ENCODE measurements around the gene DNAJC19. TPM values are rescaled to one million over a fixed set of nuclear protein-coding genes. Genes with fewer than 3 reads are reported as not detected.
"Not testable (repeated sequence)": the region's sequence is repeated elsewhere in the genome, so short reads cannot be mapped to it uniquely, and the experiment has no call there.

The DNAJC19 gene
- 114 TPM for total RNA-seq
- long read RNA-seq, transcript DNAJC19-201 (6 exons, 1,454 nt): major isoform, 58 of 69 reads
- long read RNA-seq, partial matches to known transcripts: 0 of 69 reads
- long read RNA-seq, other reads (novel, unspliced or antisense): 4 of 69 reads

- peak; percentile 92 for DNase-seq (ENCODE audit: missing footprints)
- peak; percentile 99 for ATAC-seq
- intact Hi-C loops (cut with DNase I): loop anchor here (2.0 kb wide), 1 partner anchor 77 kb away; the partner anchor contains the start of gene FXR1
Observed at GRCh38 chr3:180989291-180990163, at the start of gene DNAJC19. DNAJC19 (minus strand) TSS chr3:180989736; CDS start chr3:180989602, 134 bp downstream.

- intact Hi-C loops (cut with DNase I): no loop called here
- no peak for ATAC-seq
- no peak for DNase-seq (ENCODE audit: missing footprints)
Observed at GRCh38 chr3:181030948-181031347, 41.4 kb upstream of the DNAJC19 start.

DNA sequence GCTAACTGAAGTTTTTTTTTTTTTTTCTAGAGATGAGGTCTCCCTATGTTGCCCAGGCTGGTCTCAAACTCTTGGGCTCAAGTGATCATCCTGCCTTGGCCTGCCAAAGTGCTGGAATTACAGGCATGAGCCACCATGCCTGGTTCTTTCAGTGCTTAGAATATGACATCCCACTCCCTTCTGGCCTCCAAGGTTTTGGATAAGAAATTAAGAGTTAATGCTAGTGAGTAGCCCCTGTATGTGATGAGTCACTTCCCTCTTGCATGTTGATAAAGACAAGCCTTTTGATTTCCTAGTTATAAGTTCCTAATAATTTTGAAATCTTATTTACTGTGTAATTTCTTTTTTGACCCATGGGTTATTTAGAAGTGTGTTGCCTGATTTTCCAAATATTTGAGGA is 35.7 kb upstream of the DNAJC19 start:
- ATAC-seq: no peak
- intact Hi-C loops (cut with DNase I): no loop called here
- no peak for DNase-seq (ENCODE audit: missing footprints)

GRCh38 chr3:181017690-181018089 is 28.2 kb upstream of the DNAJC19 start:
- DNase-seq (ENCODE audit: missing footprints): no peak
- ATAC-seq: no peak
- intact Hi-C loops (cut with DNase I): no loop called here

- intact Hi-C loops (cut with DNase I): no loop called here
- DNase-seq (ENCODE audit: missing footprints) (no peak), ATAC-seq (no peak)
Observed at GRCh38 chr3:181009225-181009624, 19.7 kb upstream of the DNAJC19 start.

- DNase-seq (ENCODE audit: missing footprints) (no peak), ATAC-seq (no peak)
- intact Hi-C loops (cut with DNase I): no loop called here
Observed at GRCh38 chr3:181008796-181009195, 19.3 kb upstream of the DNAJC19 start.

- intact Hi-C loops (cut with DNase I): no loop called here
- ATAC-seq: no peak
Observed at GRCh38 chr3:181007262-181007661, 17.7 kb upstream of the DNAJC19 start.

GRCh38 chr3:181006541-181006940 is 17.0 kb upstream of the DNAJC19 start:
- DNase-seq (ENCODE audit: missing footprints) (no peak), ATAC-seq (no peak)
- intact Hi-C loops (cut with DNase I): no loop called here

More at GRCh38 chr3:181007262-181007661, 17.7 kb upstream of the DNAJC19 start:
- DNase-seq (ENCODE audit: missing footprints): no peak

DNA sequence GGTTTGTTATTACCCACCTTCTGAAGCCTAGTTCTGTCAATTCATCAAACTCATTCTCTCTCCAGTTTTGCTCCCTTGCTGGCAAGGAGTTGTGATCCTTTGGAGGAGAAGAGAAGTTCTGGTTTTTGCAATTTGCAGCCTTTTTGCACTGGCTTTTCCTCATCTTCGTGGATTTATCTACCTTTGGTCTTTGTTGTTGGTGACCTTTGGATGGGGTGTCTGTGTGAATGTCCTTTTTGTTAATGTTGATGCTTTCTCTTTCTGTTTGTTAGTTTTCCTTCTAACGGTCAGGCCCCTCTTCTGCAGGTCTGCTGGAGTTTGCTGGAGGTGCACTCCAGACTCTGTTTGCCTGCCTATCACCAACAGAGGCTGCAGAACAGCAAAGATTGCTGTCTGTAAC is 13.9 kb upstream of the DNAJC19 start:
- ATAC-seq; intact Hi-C loops (cut with DNase I); DNase-seq (ENCODE audit: missing footprints): not testable (repeated sequence)

DNA sequence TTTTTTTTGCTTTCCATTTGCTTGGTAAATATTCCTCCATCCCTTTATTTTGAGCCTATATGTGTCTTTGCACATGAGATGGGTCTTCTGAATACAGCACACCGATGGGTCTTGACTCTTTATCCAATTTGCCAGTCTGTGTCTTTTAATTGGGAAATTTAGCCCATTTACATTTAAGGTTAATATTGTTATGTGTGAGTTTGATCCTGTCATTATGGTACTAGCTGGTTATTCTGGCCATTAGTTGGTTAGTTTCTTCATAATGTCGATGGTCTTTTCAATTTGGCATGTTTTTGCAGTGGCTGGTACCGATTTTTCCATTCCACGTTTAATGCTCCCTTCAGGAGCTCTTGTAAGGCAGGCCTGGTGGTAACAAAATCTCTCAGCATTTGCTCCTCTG is 12.8 kb upstream of the DNAJC19 start:
- intact Hi-C loops (cut with DNase I); DNase-seq (ENCODE audit: missing footprints); ATAC-seq: not testable (repeated sequence)

- DNase-seq (ENCODE audit: missing footprints): no peak
- intact Hi-C loops (cut with DNase I): no loop called here
- ATAC-seq: no peak
Observed at GRCh38 chr3:180996415-180996932, 6.9 kb upstream of the DNAJC19 start.

- DNase-seq (ENCODE audit: missing footprints) (no peak), ATAC-seq (no peak)
- intact Hi-C loops (cut with DNase I): no loop called here
Observed at GRCh38 chr3:180990505-180990904, 969 bp upstream of the DNAJC19 start.

- intact Hi-C loops (cut with DNase I): no loop called here
- no peak for DNase-seq (ENCODE audit: missing footprints)
- no peak for ATAC-seq
Observed at GRCh38 chr3:180987344-180987743, 2.2 kb downstream of the DNAJC19 start.

DNA sequence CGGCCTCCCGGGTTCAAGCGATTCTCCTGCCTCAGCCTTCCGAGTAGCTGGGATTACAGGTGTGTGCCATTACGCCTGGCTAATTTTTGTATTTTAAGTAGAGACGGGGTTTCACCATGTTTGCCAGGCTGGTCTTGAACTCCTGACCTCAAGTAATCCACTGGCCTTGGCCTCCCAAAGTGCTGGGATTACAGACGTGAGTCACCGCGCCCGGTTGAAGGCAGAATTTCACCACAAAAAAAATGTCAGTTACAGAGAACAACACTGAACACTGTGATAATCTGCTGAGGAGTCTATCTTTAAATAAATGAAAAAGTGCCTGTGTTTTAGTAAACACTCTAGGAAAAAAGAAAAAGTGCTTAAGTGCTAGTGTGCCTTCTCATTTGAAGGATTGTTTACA is 3.2 kb downstream of the DNAJC19 start:
- intact Hi-C loops (cut with DNase I); ATAC-seq; DNase-seq (ENCODE audit: missing footprints): not testable (repeated sequence)

GRCh38 chr3:180983136-180983535 is 6.4 kb downstream of the DNAJC19 start:
- intact Hi-C loops (cut with DNase I): no loop called here
- DNase-seq (ENCODE audit: missing footprints): no peak

GRCh38 chr3:180981912-180982311 is 7.6 kb downstream of the DNAJC19 start:
- intact Hi-C loops (cut with DNase I): no loop called here
- ATAC-seq (no peak), DNase-seq (ENCODE audit: missing footprints) (no peak)

More at GRCh38 chr3:180983136-180983535, 6.4 kb downstream of the DNAJC19 start:
- no peak for ATAC-seq

DNA sequence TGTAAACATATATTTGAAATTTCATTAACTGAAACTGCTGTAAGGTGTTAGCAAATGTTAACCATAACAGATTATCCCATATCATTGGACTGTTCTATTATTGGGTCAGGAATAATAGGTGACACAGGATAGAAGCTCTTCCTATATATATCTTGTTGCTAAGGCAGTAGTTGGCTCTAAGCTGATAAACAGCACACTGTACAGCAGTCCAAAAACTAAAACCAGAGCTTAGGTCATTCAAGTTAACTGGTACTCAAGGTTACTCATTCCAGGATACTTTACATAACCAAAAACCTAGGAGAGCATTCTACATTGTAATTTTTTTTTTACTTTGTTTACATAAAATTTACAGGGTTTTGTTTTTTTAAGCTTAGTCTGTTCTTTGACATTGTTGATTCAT is 8.9 kb downstream of the DNAJC19 start:
- DNase-seq (ENCODE audit: missing footprints) (no peak), ATAC-seq (peak; percentile 96)
- intact Hi-C loops (cut with DNase I): no loop called here

- ATAC-seq: no peak
- intact Hi-C loops (cut with DNase I): loop anchor here (10.0 kb wide), 1 partner anchor 175 kb away; no protein-coding TSS in a partner anchor
Observed at GRCh38 chr3:180979961-180980360, 9.6 kb downstream of the DNAJC19 start.

GRCh38 chr3:180977498-180977897 is 12.0 kb downstream of the DNAJC19 start:
- ATAC-seq (no peak), DNase-seq (ENCODE audit: missing footprints) (no peak)
- intact Hi-C loops (cut with DNase I): loop anchor here (10.0 kb wide), 1 partner anchor 173 kb away; no protein-coding TSS in a partner anchor

More at GRCh38 chr3:180979961-180980360, 9.6 kb downstream of the DNAJC19 start:
- no peak for DNase-seq (ENCODE audit: missing footprints)

DNA sequence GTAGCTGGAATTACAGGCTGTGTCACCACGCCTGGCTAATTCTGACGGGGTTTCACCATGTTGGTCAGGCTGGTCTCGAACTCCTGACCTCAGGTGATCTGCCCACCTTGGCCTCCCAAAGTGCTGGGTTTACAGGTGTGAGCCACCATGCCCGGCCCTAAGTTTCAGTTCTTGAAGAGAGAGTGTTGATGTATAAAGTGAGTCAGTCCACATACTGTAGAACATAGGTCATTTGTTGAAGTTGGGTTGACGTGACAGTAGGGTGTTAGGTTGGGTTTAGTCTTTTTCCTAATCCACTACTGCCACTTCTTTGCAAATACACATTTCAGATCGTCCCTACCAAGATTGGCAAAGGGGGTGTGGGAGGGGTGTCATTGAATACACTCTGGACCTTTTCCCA is 15.2 kb downstream of the DNAJC19 start:
- DNase-seq (ENCODE audit: missing footprints) (no peak), ATAC-seq (peak; percentile 14)
- intact Hi-C loops (cut with DNase I): loop anchor here (10.0 kb wide), 1 partner anchor 169 kb away; no protein-coding TSS in a partner anchor

All from Right ventricle myocardium inferior (tissue), 1 donor.